Measurements from ENCODE around the gene MYO10. TPM values are rescaled to one million over a fixed set of nuclear protein-coding genes. Genes with fewer than 3 reads are reported as not detected.

Gene MYO10
- total and polyA plus RNA-seq, 2 experiments from 2014 or later, result 119 to 276 TPM

- no peak for TF ChIP-seq CTCF (conservative IDR thresholded peaks at IDR 0.05; ENCODE audit: low read depth in 2 of 2)
Measured at GRCh38 chr5:16644301-16644889, 291.7 kb downstream of the MYO10 start (continued).

DNA sequence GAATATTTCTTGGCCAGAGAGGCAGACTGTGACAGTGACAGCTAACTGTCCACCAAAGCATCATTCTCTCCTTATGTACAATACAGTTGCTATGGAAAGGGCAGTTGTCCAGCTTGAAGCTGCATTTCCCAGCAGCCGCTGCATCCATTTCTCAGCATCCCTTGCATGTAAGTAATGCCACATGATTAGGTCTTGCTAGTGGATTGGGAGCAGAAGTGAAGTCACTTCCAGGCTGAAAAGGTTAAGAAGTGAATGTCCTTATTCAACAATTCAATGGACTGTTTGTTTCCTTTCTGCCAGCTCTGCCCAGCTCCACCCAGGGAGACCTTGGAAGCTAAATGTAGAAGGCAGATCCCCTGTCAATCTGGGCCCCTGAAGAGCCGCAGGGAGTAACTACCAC, 293.2 kb downstream of the MYO10 start:
- H3K9me3 Mint-ChIP-seq, result peaks cover 23% of the 10 kb centered on the region
- no peaks in the 10 kb centered on the region for H3K79me2 ChIP-seq (replicated peaks; ENCODE audit: insufficient read depth)
- no peaks in the 10 kb centered on the region; the same call in 1 of the 2 replicates for H3K9me2 ChIP-seq (ENCODE audit: insufficient read depth)
- H3K4me3 Mint-ChIP-seq, result no peak overlapping the region
- peaks cover 6% of the 10 kb centered on the region; the same call in 2 of the 3 replicates for H3K36me3 Mint-ChIP-seq (ENCODE audit: low read depth)
- H3K27ac Mint-ChIP-seq, result no peak overlapping the region
- no peaks in the 10 kb centered on the region for H3K27me3 Mint-ChIP-seq (ENCODE audit: insufficient read depth, low read depth, poor library complexity)
- H3K4me1 Mint-ChIP-seq, result no peaks in the 10 kb centered on the region
- no peaks in the 10 kb centered on the region for H3K27me3 ChIP-seq (ENCODE audit: insufficient read depth)
- no peaks in the 10 kb centered on the region for H3K4me1 ChIP-seq (ENCODE audit: insufficient read depth)
- no peak overlapping the region for H3K4me3 ChIP-seq
- ATAC-seq, result no peak
- no peak for DNase-seq (ENCODE audit: low spot score)
- H3F3A ChIP-seq (replicated peaks; ENCODE audit: low read depth), result no peaks in the 10 kb centered on the region
- no peaks in the 10 kb centered on the region for H3K36me3 ChIP-seq (ENCODE audit: insufficient read depth)
- H4K20me1 ChIP-seq (replicated peaks; ENCODE audit: insufficient read depth), result no peaks in the 10 kb centered on the region
- no peak overlapping the region for H3K27ac ChIP-seq (ENCODE audit: low read depth)
- H2AFZ ChIP-seq, result no peak overlapping the region
- no peak overlapping the region for H3K4me2 ChIP-seq
- TF ChIP-seq, protein P1, sequence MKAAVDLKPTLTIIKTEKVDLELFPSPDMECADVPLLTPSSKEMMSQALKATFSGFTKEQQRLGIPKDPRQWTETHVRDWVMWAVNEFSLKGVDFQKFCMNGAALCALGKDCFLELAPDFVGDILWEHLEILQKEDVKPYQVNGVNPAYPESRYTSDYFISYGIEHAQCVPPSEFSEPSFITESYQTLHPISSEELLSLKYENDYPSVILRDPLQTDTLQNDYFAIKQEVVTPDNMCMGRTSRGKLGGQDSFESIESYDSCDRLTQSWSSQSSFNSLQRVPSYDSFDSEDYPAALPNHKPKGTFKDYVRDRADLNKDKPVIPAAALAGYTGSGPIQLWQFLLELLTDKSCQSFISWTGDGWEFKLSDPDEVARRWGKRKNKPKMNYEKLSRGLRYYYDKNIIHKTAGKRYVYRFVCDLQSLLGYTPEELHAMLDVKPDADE (IDR thresholded peaks at IDR 0.05), result no peak
- TF ChIP-seq EZH2 (IDR thresholded peaks at IDR 0.05; ENCODE audit: low read depth, unreplicated experiment) (no peak), CREB1 (CRISPR knock-in tag; IDR thresholded peaks at IDR 0.05; ENCODE audit: low read depth) (no peak), ZNF114 (CRISPR knock-in tag; IDR thresholded peaks at IDR 0.05) (no peak), CTCF (conservative IDR thresholded peaks at IDR 0.05; ENCODE audit: low read depth in 2 of 2) (no peak), JUNB (IDR thresholded peaks at IDR 0.05; ENCODE audit: unreplicated experiment) (no peak), ZNF331 (CRISPR knock-in tag; IDR thresholded peaks at IDR 0.05; ENCODE audit: low read depth) (no peak), NANOG (IDR thresholded peaks at IDR 0.05; ENCODE audit: borderline replicate concordance) (no peak), POLR2AphosphoS5 (IDR thresholded peaks at IDR 0.05; ENCODE audit: low read depth) (no peak), EZH2phosphoT487 (IDR thresholded peaks at IDR 0.05; ENCODE audit: unreplicated experiment) (no peak), STAT1 (IDR thresholded peaks at IDR 0.05; ENCODE audit: unreplicated experiment) (no peak)
- TF ChIP-seq, protein P2, sequence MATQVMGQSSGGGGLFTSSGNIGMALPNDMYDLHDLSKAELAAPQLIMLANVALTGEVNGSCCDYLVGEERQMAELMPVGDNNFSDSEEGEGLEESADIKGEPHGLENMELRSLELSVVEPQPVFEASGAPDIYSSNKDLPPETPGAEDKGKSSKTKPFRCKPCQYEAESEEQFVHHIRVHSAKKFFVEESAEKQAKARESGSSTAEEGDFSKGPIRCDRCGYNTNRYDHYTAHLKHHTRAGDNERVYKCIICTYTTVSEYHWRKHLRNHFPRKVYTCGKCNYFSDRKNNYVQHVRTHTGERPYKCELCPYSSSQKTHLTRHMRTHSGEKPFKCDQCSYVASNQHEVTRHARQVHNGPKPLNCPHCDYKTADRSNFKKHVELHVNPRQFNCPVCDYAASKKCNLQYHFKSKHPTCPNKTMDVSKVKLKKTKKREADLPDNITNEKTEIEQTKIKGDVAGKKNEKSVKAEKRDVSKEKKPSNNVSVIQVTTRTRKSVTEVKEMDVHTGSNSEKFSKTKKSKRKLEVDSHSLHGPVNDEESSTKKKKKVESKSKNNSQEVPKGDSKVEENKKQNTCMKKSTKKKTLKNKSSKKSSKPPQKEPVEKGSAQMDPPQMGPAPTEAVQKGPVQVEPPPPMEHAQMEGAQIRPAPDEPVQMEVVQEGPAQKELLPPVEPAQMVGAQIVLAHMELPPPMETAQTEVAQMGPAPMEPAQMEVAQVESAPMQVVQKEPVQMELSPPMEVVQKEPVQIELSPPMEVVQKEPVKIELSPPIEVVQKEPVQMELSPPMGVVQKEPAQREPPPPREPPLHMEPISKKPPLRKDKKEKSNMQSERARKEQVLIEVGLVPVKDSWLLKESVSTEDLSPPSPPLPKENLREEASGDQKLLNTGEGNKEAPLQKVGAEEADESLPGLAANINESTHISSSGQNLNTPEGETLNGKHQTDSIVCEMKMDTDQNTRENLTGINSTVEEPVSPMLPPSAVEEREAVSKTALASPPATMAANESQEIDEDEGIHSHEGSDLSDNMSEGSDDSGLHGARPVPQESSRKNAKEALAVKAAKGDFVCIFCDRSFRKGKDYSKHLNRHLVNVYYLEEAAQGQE (IDR thresholded peaks at IDR 0.05; ENCODE audit: unreplicated experiment), result no peak

Measured in GM23338 (cell line).